Neural cell (in vitro differentiated cells): Measurements from ENCODE around the gene PTPN13. TPM values are rescaled to one million over a fixed set of nuclear protein-coding genes. Genes with fewer than 3 reads are reported as not detected.

ENCODE experiments used
- H2AFZ ChIP-seq: fragments of 200-600, 300-800 bp; sonication (generic), shearing (Covaris generic); 2 replicates; pipeline ENCODE4 v1.6.0; 2014; ENCODE audit warnings: low read depth, mild to moderate bottlenecking, antibody characterized with exemption, low read length, moderate library complexity
- H3F3A ChIP-seq: fragments of 200-600 bp; shearing (Covaris generic); 2 replicates; pipeline ENCODE4 v1.6.1; 2016; ENCODE audit warnings: mild to moderate bottlenecking, moderate library complexity, mixed read lengths, antibody characterized with exemption, low read length; ENCODE audit not compliant: insufficient read depth, poor library complexity, severe bottlenecking
- H3K27ac ChIP-seq: fragments of 200-600, 300-800 bp; sonication (generic), shearing (Covaris generic); 2 replicates; pipeline ENCODE4 v1.5.1; 2014; ENCODE audit warnings: mild to moderate bottlenecking, low read length, moderate library complexity
- H3K27me3 ChIP-seq: fragments of 300-800, 200-600 bp; sonication (generic), shearing (Covaris generic); 2 replicates; pipeline ENCODE4 v1.6.0; 2014; ENCODE audit warnings: mild to moderate bottlenecking, low read depth, low read length, moderate library complexity; ENCODE audit not compliant: insufficient read depth
- H3K36me3 ChIP-seq: fragments of 300-800, 200-600 bp; sonication (generic), shearing (Covaris generic); 2 replicates; pipeline ENCODE4 v1.5.1; 2014; ENCODE audit warnings: mild to moderate bottlenecking, antibody characterized with exemption, low read length, moderate library complexity; ENCODE audit not compliant: insufficient read depth
- H3K4me2 ChIP-seq: fragments of 300-800, 200-600 bp; sonication (generic), shearing (Covaris generic); 2 replicates; pipeline ENCODE4 v1.6.0; 2014; ENCODE audit warnings: mild to moderate bottlenecking, low read length
- H3K4me3 ChIP-seq: fragments of 300-800, 200-600 bp; sonication (generic), shearing (Covaris generic); 2 replicates; pipeline ENCODE4 v1.5.1; 2014; ENCODE audit warnings: mild to moderate bottlenecking, low read length, moderate library complexity
- H3K79me2 ChIP-seq: fragments of 200-600 bp; shearing (Covaris generic); replicated peaks from 2 replicates; pipeline ENCODE4 v1.6.0; 2014; ENCODE audit warnings: mild to moderate bottlenecking, low read length, moderate library complexity; ENCODE audit not compliant: insufficient read depth
- H3K9ac ChIP-seq: fragments of 300-800, 200-600 bp; sonication (generic), shearing (Covaris generic); 2 replicates; pipeline ENCODE4 v1.6.1; 2016; ENCODE audit warnings: mild to moderate bottlenecking, low read length, mixed read lengths
- H3K9me2 ChIP-seq: fragments of 200-600 bp; shearing (Covaris generic); 2 replicates; pipeline ENCODE4 v1.6.1; 2016; ENCODE audit warnings: mild to moderate bottlenecking, low read length, mixed read lengths; ENCODE audit not compliant: insufficient read depth
- H3K9me3 ChIP-seq: fragments of 200-600, 300-800 bp; sonication (generic), shearing (Covaris generic); 2 replicates; pipeline ENCODE4 v1.6.1; 2016; ENCODE audit warnings: mild to moderate bottlenecking, mixed run types, low read length, moderate library complexity, mixed read lengths
- H4K20me1 ChIP-seq: fragments of 200-600 bp; shearing (Covaris generic); 2 replicates; pipeline ENCODE4 v1.6.1; 2016; ENCODE audit warnings: mild to moderate bottlenecking, mixed run types; ENCODE audit not compliant: insufficient read depth
- EP300 ChIP-seq: fragments of 450-650 bp; conservative IDR thresholded peaks from 2 replicates; pipeline ENCODE4 v1.6.1; 2014; ENCODE audit warnings: antibody characterized with exemption, mild to moderate bottlenecking, moderate library complexity; ENCODE audit not compliant: poor library complexity, severe bottlenecking
- EZH2 ChIP-seq: fragments of 200-600, 300-800 bp; shearing (Covaris generic), sonication (generic); IDR thresholded peaks from 2 replicates; pipeline ENCODE4 v1.6.1; 2014; ENCODE audit warnings: antibody characterized with exemption, low read length, borderline replicate concordance, mild to moderate bottlenecking; ENCODE audit not compliant: insufficient read depth, poor library complexity, severe bottlenecking
- MXI1 ChIP-seq: fragments of 450-650 bp; conservative IDR thresholded peaks from 2 replicates; pipeline ENCODE4 v1.6.1; 2014; ENCODE audit warnings: antibody characterized with exemption, mild to moderate bottlenecking; ENCODE audit not compliant: poor library complexity, severe bottlenecking
- POLR2AphosphoS5 ChIP-seq: IDR thresholded peaks from 2 replicates; pipeline ENCODE4 v1.6.1; 2012
- RAD21 ChIP-seq: fragments of 450-650 bp; conservative IDR thresholded peaks from 2 replicates; pipeline ENCODE4 v1.6.1; 2014; ENCODE audit warnings: antibody characterized with exemption, mild to moderate bottlenecking, moderate library complexity
- SMC3 ChIP-seq: fragments of 450-650 bp; conservative IDR thresholded peaks from 2 replicates; pipeline ENCODE4 v1.6.1; 2014; ENCODE audit warnings: antibody characterized with exemption, mild to moderate bottlenecking, moderate library complexity; ENCODE audit not compliant: poor library complexity
- TAF1 ChIP-seq: IDR thresholded peaks from 2 replicates; pipeline ENCODE4 v1.6.1; 2012; ENCODE audit warnings: low read depth
- polyA plus RNA-seq: library from polyadenylated mRNA; depleted of rRNA; stranded (reverse); fragments of >200 nt; gene quantifications from 2 replicates; pipeline ENCODE4 v1.2.3, GENCODE V29; 2014
- TF ChIP-seq, protein P1 (sequence below): fragments of 450-650 bp; IDR thresholded peaks from 2 replicates; pipeline ENCODE4 v1.5.1; 2014; ENCODE audit warnings: antibody characterized with exemption, mild to moderate bottlenecking, moderate library complexity; ENCODE audit not compliant: poor library complexity, severe bottlenecking
- TF ChIP-seq, protein P2 (sequence below): IDR thresholded peaks from 2 replicates; pipeline ENCODE4 v1.6.1; 2012; ENCODE audit warnings: borderline replicate concordance

PTPN13 gene
- polyA plus RNA-seq, 1 donor from 2014 or later: 4.7 TPM

DNA sequence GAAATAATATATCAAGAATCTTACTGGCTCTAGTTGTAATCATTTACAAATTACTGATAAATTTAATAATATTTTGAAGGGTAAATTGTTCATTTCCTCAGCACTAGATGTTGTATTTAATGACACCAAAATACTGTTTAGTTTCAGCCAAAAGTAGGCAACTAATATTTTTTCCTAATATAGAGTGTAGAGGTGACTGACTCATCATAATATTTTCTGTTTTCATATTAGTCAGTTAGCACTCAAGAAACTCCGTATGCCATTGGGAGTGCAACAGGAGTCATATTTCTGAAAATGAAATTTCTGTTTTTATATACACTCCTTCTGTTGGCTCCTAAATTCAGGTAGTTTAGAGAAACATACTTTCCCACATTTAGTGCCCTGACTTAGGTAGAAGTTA lies 36.6 kb upstream of the PTPN13 start:
- Histone ChIP-seq H3K4me2 (no peak overlapping the region), H4K20me1 (no peaks in the 10 kb centered on the region), H3K79me2 (no peaks in the 10 kb centered on the region), H3F3A (no peaks in the 10 kb centered on the region), H3K4me3 (no peak overlapping the region), H3K9me2 (no peaks in the 10 kb centered on the region), H3K9ac (no peak overlapping the region), H3K27ac (no peak overlapping the region), H3K9me3 (no peaks in the 10 kb centered on the region), H3K36me3 (no peaks in the 10 kb centered on the region), H3K27me3 (no peaks in the 10 kb centered on the region), H2AFZ (no peak overlapping the region)
- TF ChIP-seq, protein P1, sequence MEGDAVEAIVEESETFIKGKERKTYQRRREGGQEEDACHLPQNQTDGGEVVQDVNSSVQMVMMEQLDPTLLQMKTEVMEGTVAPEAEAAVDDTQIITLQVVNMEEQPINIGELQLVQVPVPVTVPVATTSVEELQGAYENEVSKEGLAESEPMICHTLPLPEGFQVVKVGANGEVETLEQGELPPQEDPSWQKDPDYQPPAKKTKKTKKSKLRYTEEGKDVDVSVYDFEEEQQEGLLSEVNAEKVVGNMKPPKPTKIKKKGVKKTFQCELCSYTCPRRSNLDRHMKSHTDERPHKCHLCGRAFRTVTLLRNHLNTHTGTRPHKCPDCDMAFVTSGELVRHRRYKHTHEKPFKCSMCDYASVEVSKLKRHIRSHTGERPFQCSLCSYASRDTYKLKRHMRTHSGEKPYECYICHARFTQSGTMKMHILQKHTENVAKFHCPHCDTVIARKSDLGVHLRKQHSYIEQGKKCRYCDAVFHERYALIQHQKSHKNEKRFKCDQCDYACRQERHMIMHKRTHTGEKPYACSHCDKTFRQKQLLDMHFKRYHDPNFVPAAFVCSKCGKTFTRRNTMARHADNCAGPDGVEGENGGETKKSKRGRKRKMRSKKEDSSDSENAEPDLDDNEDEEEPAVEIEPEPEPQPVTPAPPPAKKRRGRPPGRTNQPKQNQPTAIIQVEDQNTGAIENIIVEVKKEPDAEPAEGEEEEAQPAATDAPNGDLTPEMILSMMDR: no peak

DNA sequence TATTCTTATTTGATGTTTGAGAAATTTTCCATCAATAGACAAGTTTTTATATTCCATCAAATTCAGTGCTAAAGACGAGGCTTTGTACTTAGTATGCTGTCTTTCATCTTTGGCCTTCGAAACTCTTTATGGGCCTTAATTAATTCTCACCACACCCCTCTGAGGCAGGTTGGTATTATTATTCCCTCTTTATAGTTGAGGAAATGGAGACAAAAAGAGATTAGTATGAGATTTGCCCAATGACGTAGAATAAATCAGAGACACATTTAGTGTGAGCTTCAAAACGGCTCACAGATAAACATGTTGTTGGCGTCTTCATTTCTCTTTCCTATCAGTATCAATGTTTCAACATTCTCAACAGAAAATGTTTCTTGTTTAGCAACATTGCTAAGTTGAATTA lies 35.9 kb upstream of the PTPN13 start:
- no peaks in the 10 kb centered on the region for H4K20me1 ChIP-seq
- H3K79me2 ChIP-seq: no peaks in the 10 kb centered on the region
- H3K4me2 ChIP-seq: no peak overlapping the region
- no peak overlapping the region for H3K4me3 ChIP-seq
- no peaks in the 10 kb centered on the region for H3K36me3 ChIP-seq
- no peaks in the 10 kb centered on the region for H3K27me3 ChIP-seq
- TF ChIP-seq TAF1 (no peak), RAD21 (no peak), EZH2 (no peak), POLR2AphosphoS5 (no peak), MXI1 (no peak), SMC3 (no peak), EP300 (no peak)
- TF ChIP-seq, protein P1: no peak
- TF ChIP-seq, protein P2, sequence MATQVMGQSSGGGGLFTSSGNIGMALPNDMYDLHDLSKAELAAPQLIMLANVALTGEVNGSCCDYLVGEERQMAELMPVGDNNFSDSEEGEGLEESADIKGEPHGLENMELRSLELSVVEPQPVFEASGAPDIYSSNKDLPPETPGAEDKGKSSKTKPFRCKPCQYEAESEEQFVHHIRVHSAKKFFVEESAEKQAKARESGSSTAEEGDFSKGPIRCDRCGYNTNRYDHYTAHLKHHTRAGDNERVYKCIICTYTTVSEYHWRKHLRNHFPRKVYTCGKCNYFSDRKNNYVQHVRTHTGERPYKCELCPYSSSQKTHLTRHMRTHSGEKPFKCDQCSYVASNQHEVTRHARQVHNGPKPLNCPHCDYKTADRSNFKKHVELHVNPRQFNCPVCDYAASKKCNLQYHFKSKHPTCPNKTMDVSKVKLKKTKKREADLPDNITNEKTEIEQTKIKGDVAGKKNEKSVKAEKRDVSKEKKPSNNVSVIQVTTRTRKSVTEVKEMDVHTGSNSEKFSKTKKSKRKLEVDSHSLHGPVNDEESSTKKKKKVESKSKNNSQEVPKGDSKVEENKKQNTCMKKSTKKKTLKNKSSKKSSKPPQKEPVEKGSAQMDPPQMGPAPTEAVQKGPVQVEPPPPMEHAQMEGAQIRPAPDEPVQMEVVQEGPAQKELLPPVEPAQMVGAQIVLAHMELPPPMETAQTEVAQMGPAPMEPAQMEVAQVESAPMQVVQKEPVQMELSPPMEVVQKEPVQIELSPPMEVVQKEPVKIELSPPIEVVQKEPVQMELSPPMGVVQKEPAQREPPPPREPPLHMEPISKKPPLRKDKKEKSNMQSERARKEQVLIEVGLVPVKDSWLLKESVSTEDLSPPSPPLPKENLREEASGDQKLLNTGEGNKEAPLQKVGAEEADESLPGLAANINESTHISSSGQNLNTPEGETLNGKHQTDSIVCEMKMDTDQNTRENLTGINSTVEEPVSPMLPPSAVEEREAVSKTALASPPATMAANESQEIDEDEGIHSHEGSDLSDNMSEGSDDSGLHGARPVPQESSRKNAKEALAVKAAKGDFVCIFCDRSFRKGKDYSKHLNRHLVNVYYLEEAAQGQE: no peak
- H3K9ac ChIP-seq: no peak overlapping the region
- no peaks in the 10 kb centered on the region for H3K9me3 ChIP-seq
- H3F3A ChIP-seq: no peaks in the 10 kb centered on the region
- no peak overlapping the region for H3K27ac ChIP-seq
- H2AFZ ChIP-seq: no peak overlapping the region
- H3K9me2 ChIP-seq: no peaks in the 10 kb centered on the region
